DOHH2 (cell line): ENCODE results near the gene ANGPT4.
"Not testable (repeated sequence)": the region's sequence is repeated elsewhere in the genome, so short reads cannot be mapped to it uniquely, and the experiment has no call there.

Experiments
- H3F3A ChIP-seq: fragments of 200-600 bp; sonication (generic), shearing (Covaris generic); 2 replicates; pipeline ENCODE4 v1.6.0; 2016; ENCODE audit warnings: antibody characterized with exemption, mild to moderate bottlenecking; ENCODE audit not compliant: control insufficient read depth, insufficient read depth
- H3K27ac ChIP-seq: fragments of 200-600 bp; sonication (generic); 2 replicates; pipeline ENCODE4 v1.5.1; 2014; ENCODE audit warnings: low read depth, mild to moderate bottlenecking, low read length, moderate library complexity
- H3K27me3 ChIP-seq: fragments of 200-600 bp; sonication (generic); 2 replicates; pipeline ENCODE4 v1.6.1; 2014; ENCODE audit warnings: mild to moderate bottlenecking, low read length, mixed read lengths; ENCODE audit not compliant: control insufficient read depth
- H3K36me3 ChIP-seq: fragments of 200-600 bp; sonication (generic); 2 replicates; pipeline ENCODE4 v1.6.1; 2014; ENCODE audit warnings: mild to moderate bottlenecking, low read length, moderate library complexity, mixed read lengths; ENCODE audit not compliant: control insufficient read depth
- H3K4me1 ChIP-seq: fragments of 200-600 bp; sonication (generic); 2 replicates; pipeline ENCODE4 v1.6.1; 2014; ENCODE audit warnings: mild to moderate bottlenecking, low read length, mixed read lengths; ENCODE audit not compliant: control insufficient read depth
- H3K4me2 ChIP-seq: fragments of 200-600 bp; sonication (generic); 2 replicates; pipeline ENCODE4 v1.6.0; 2014; ENCODE audit warnings: mild to moderate bottlenecking, low read length, moderate library complexity
- H3K4me3 ChIP-seq: fragments of 200-600 bp; sonication (generic); 2 replicates; pipeline ENCODE4 v1.5.1; 2014; ENCODE audit warnings: mild to moderate bottlenecking, low read length, mixed read lengths
- H3K79me2 ChIP-seq: fragments of 200-600 bp; sonication (generic); 2 replicates; pipeline ENCODE4 v1.6.1; 2014; ENCODE audit warnings: mild to moderate bottlenecking, low read length, mixed read lengths; ENCODE audit not compliant: control insufficient read depth
- H3K9me2 ChIP-seq: fragments of 200-600 bp; sonication (generic); replicated peaks from 2 replicates; pipeline ENCODE4 v1.6.1; 2014; ENCODE audit warnings: mild to moderate bottlenecking, low read length, mixed read lengths; ENCODE audit not compliant: control insufficient read depth
- H3K9me3 ChIP-seq: fragments of 200-600 bp; sonication (generic); 2 replicates; pipeline ENCODE4 v1.6.1; 2014; ENCODE audit warnings: antibody characterized with exemption, low read length, mixed read lengths; ENCODE audit not compliant: control insufficient read depth, insufficient read depth
- H4K20me1 ChIP-seq: fragments of 200-600 bp; sonication (generic); 2 replicates; pipeline ENCODE4 v1.6.0; 2014; ENCODE audit warnings: low read depth, mild to moderate bottlenecking, antibody characterized with exemption, low read length, moderate library complexity; ENCODE audit not compliant: control insufficient read depth, insufficient read depth
- CTCF ChIP-seq: fragments of 200-600 bp; sonication (generic); IDR thresholded peaks from one replicate; pipeline ENCODE4 v1.5.1; 2014; ENCODE audit warnings: antibody characterized with exemption, mild to moderate bottlenecking, low read depth, low read length; ENCODE audit not compliant: poor library complexity, severe bottlenecking
- EZH2phosphoT487 ChIP-seq: fragments of 200-600 bp; sonication (generic); IDR thresholded peaks from 2 replicates; pipeline ENCODE4 v1.6.1; 2017; ENCODE audit warnings: borderline replicate concordance, mild to moderate bottlenecking, antibody characterized with exemption, low read length, moderate library complexity, mixed read lengths

Gene ANGPT4

GRCh38 chr20:830011-830521, 86.1 kb downstream of the ANGPT4 start:
- Histone ChIP-seq H3K4me2 (no peak overlapping the region), H3F3A (no peaks in the 10 kb centered on the region), H4K20me1 (no peaks in the 10 kb centered on the region), H3K79me2 (peaks cover 12% of the 10 kb centered on the region), H3K27me3 (no peaks in the 10 kb centered on the region), H3K27ac (no peak overlapping the region), H3K36me3 (no peaks in the 10 kb centered on the region), H3K4me3 (no peak overlapping the region), H3K9me2 (no peaks in the 10 kb centered on the region), H3K4me1 (peaks cover 12% of the 10 kb centered on the region), H3K9me3 (no peaks in the 10 kb centered on the region)
- TF ChIP-seq EZH2phosphoT487 (no peak), CTCF (no peak)

- no peaks in the 10 kb centered on the region for H4K20me1 ChIP-seq
Observed at GRCh38 chr20:829551-829950, 86.6 kb downstream of the ANGPT4 start.

GRCh38 chr20:828987-829386, 87.1 kb downstream of the ANGPT4 start:
- no peak overlapping the region for H3K27ac ChIP-seq
- no peaks in the 10 kb centered on the region for H3K27me3 ChIP-seq
- peaks cover 2% of the 10 kb centered on the region for H3K79me2 ChIP-seq
- H4K20me1 ChIP-seq: no peaks in the 10 kb centered on the region
- TF ChIP-seq CTCF: no peak
- TF ChIP-seq EZH2phosphoT487: no peak
- no peaks in the 10 kb centered on the region for H3K9me2 ChIP-seq
- H3F3A ChIP-seq: no peaks in the 10 kb centered on the region
- no peak overlapping the region for H3K4me2 ChIP-seq
- H3K9me3 ChIP-seq: no peaks in the 10 kb centered on the region
- peaks cover 4% of the 10 kb centered on the region for H3K4me1 ChIP-seq
- no peaks in the 10 kb centered on the region for H3K36me3 ChIP-seq
- H3K4me3 ChIP-seq: no peak overlapping the region

More at GRCh38 chr20:829551-829950, 86.6 kb downstream of the ANGPT4 start:
- Histone ChIP-seq H3K9me3 (no peaks in the 10 kb centered on the region), H3F3A (no peaks in the 10 kb centered on the region), H3K27ac (no peak overlapping the region), H3K4me1 (peaks cover 7% of the 10 kb centered on the region), H3K4me2 (no peak overlapping the region), H3K79me2 (peaks cover 8% of the 10 kb centered on the region), H3K4me3 (no peak overlapping the region), H3K27me3 (no peaks in the 10 kb centered on the region), H3K9me2 (no peaks in the 10 kb centered on the region), H3K36me3 (no peaks in the 10 kb centered on the region)
- TF ChIP-seq EZH2phosphoT487 (no peak), CTCF (no peak)

GRCh38 chr20:827981-828380, 88.2 kb downstream of the ANGPT4 start:
- H3K27me3 ChIP-seq, H3F3A ChIP-seq, H3K79me2 ChIP-seq, H4K20me1 ChIP-seq, H3K9me2 ChIP-seq, H3K36me3 ChIP-seq, H3K9me3 ChIP-seq, H3K4me1 ChIP-seq, H3K4me2 ChIP-seq, H3K4me3 ChIP-seq, H3K27ac ChIP-seq: not testable (repeated sequence)
